Fibroblast of the aortic adventitia (primary cell): Measurements from ENCODE around the gene HDGFL2. TPM values are rescaled to one million over a fixed set of nuclear protein-coding genes. Genes with fewer than 3 reads are reported as not detected.

Experiments
- DNase-seq: peaks from one replicate; pipeline ENCODE4 v3.0.0-alpha.2; 2010; ENCODE audit warnings: low read depth
- H3K4me3 ChIP-seq: 2 replicates; pipeline ENCODE4 v1.5.1; 2011; ENCODE audit warnings: low read depth, mild to moderate bottlenecking, control low read depth, low read length, moderate library complexity
- total RNA-seq: library from RNA; depleted of rRNA; stranded (reverse); fragments of >200 nt; gene quantifications from 2 replicates; pipeline ENCODE4 v1.2.3, GENCODE V29; 2012; ENCODE audit warnings: low replicate concordance
- TF ChIP-seq, protein P1 (sequence below): IDR thresholded peaks from 2 replicates; pipeline ENCODE4 v1.5.1; 2011; ENCODE audit warnings: mild to moderate bottlenecking, low read length, control low read depth, inconsistent platforms; ENCODE audit not compliant: insufficient read depth

Gene HDGFL2
- total RNA-seq, 1 donor, result 41.0 TPM

DNA sequence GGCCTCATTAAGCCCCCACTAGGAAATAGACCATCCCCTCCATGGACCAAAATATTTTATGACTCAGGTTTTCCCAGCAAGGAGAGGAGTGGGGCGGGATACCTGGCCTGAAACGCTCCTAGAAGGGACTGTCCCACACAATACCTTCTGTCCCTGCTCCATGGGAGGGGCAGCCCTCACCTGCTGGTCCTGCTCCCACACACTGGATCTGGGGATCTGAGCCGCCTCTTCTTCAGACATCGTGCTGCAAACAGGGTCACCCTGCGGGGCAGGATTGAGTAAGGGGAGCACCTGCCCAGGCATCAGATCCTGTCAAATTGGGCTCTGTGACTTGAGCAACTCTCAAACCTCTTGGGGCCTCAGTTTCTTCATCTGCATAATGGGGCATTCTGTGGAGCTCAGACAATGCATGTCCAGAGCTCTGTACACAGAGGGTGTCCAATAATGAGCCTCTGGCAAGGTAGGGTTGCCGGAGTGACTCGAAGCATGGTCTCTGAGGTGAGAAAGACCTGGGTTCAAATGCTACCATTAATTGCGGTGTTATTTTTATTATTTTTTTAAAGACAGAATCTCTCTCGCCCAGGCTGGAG lies 61.8 kb downstream of the HDGFL2 start:
- TF ChIP-seq, protein P1, sequence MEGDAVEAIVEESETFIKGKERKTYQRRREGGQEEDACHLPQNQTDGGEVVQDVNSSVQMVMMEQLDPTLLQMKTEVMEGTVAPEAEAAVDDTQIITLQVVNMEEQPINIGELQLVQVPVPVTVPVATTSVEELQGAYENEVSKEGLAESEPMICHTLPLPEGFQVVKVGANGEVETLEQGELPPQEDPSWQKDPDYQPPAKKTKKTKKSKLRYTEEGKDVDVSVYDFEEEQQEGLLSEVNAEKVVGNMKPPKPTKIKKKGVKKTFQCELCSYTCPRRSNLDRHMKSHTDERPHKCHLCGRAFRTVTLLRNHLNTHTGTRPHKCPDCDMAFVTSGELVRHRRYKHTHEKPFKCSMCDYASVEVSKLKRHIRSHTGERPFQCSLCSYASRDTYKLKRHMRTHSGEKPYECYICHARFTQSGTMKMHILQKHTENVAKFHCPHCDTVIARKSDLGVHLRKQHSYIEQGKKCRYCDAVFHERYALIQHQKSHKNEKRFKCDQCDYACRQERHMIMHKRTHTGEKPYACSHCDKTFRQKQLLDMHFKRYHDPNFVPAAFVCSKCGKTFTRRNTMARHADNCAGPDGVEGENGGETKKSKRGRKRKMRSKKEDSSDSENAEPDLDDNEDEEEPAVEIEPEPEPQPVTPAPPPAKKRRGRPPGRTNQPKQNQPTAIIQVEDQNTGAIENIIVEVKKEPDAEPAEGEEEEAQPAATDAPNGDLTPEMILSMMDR, result no peak
- no peak overlapping the region for H3K4me3 ChIP-seq
- no peak for DNase-seq

DNA sequence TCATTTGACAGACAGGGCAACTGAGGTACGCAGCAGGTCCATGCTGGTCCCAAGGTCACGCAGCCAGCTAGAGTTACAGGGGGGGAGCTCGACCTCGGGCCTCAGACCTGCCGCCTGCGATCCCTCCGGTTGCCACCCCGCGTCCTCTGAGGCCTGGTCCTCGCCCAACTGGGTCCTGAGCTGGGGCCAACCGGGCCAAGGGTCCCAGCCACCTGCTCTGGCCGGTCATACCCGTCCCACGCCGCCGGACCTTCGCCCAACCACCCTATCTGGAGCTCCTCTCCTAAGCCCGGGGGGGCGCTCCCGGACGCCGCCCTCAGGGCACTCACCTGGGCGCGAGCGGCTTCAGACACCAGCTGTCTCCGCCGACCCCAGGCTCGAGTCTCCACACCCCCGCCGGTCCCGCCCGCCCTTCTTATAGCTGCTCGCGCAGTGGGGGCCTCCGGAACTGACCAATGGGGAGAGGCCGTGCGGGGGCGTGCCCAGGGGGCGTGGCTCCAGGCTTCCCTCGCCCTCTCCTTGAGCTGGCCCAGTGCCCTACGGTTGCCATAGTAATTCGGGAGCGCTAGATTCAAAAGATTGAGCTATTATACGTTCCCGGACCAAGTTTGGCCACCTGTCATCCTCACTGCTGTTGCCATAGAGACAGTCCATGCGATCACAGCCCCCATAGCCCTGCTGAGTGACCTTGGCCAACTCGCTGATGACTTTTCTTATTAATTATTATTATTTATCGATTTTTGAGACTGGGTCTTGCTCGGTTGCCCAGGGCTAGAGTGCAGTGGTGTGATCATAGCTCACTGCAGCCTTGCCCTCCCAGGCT lies 63.0 kb downstream of the HDGFL2 start, which contains the start of gene PLIN5:
TSS of gene PLIN5 (minus strand) at position 389 of the 823 bp plus-strand sequence. CDS start 1,150 bp downstream, outside the sequence.
- DNase-seq, result peak; percentile 22
- H3K4me3 ChIP-seq, result no peak within 1 kb of the TSS
- TF ChIP-seq, protein P1, result no peak

DNA sequence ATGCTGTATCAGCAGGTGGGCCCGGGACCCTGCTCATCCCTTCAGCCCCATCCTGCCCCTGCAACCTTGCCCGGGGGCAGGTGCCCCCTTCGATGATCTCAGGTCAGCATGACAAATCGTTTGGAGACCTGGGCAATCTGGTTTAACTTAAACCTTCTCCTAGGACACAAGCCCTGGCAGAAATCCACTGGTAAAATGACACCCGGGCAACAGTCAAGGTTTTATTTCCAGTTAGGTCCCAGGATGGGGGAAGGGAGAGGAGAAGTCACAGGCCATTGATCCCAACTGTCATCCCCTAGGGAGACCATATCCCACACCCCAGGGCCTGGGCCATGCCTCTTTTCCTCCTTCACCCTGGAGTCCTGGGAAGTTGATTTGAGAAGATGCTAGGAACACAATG lies 64.7 kb downstream of the HDGFL2 start:
- no peak for DNase-seq
- no peak overlapping the region for H3K4me3 ChIP-seq
- TF ChIP-seq, protein P1, result no peak

DNA sequence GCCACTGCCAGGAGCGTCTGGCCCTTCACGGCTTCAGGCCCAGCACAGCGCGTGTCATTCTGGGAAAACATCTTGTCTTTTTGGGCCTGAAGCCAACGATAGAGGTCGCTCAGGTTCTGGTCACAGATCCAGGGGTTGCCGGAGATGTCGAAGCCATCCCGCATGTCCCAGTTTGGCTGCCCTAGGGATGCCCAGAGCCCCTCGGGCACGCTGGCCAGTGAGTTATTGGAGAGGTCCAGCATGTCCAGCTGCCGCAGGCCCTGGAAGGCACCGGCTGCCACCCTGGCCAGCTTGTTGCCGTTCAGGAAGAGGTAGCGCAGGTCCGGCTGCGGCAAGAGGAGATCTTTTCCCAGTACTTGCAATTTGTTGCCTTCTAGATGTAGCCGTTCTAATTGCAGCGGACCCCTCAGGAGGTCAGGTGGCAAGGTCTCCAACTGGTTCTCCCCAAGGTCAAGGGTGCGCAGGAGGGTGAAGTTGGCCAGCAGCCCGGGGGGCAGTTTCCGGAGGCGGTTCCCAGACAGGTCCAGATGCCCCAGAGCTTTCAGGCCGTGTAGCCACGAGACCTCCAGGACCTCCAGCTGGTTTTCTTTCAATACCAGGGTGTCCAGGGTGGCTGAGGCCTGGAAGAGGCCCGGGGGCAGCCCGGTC lies 66.0 kb downstream of the HDGFL2 start:
- TF ChIP-seq, protein P1, result no peak
- no peak overlapping the region for H3K4me3 ChIP-seq
- DNase-seq, result no peak

DNA sequence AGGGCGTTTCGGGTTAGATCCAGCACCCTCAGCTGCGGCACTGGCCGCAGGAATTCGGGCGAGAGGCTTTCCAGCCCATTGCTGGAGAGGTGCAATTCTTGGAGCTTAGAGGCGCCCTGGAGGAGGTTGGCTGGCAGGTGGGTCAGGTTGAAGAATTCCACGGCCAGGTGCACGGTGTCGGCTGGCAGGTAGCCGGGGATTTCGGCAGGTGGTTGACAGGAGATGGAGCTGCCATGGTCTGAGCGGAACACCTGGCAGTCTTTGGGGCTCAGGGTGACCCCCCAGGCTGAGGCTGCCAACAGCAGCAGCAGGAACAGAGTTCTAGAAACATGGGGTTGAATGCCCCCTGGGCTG lies 66.5 kb downstream of the HDGFL2 start:
- DNase-seq, result no peak

DNA sequence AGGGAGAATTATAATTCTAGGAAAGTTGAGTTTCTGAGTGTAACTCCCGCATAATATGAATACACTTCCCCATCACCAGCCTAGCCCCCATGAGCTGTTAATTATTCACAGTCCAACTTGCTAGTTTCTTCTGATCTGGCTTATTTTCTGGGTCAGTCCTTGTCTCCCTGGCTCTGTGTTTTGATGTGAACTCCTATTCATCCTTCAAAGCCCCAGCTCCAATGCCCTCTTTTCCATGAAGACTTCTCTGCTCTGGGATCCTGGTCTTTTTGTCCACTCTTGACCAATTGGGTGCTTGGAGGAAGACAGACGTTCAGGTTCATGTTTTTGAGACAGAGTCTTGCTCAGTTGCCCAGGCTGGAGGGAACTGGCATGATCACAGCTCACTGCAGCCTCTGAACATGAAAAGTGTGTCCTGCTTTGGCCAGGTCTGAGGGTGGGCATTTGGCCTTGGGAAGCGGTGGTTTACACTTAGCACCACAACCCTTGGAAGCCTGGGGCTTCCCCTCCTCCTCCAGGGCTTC lies 67.1 kb downstream of the HDGFL2 start:
- no peak overlapping the region for H3K4me3 ChIP-seq
- no peak for DNase-seq
- TF ChIP-seq, protein P1, result no peak

More for the DNA sequence above, 66.5 kb downstream of the HDGFL2 start:
- TF ChIP-seq, protein P1, result no peak
- H3K4me3 ChIP-seq, result no peak overlapping the region
